A549 (cell line): ENCODE measurements around the gene IL1RAP.

Source experiments
- CTCF ChIP-seq: fragments of >200 bp; sonication (Bioruptor Twin); formaldehyde crosslinking; IDR thresholded peaks from 3 replicates; pipeline ENCODE4 v1.5.1; 2016
- EP300 ChIP-seq, 2 experiments: fragments of >200 bp; sonication (Bioruptor Twin); formaldehyde crosslinking; IDR thresholded peaks; 2 replicates in 1 of 2; 3 replicates in 1 of 2; pipeline ENCODE4 v1.6.1; 2016 to 2017
- HOXB5 ChIP-seq: fragments of 250-450 bp; sonication (Bioruptor Pico); IDR thresholded peaks from 2 replicates; pipeline ENCODE4 v1.5.0; 2020; ENCODE audit warnings: mild to moderate bottlenecking, moderate library complexity
- JUN ChIP-seq, 2 experiments: fragments of >200 bp; sonication (Bioruptor Twin); formaldehyde crosslinking; IDR thresholded peaks; 2 replicates in 1 of 2; 3 replicates in 1 of 2; pipeline ENCODE4 v1.6.1; 2016 to 2017
- RFX5 ChIP-seq: fragments of 450-650 bp; IDR thresholded peaks from 2 replicates; pipeline ENCODE4 v1.7.1; 2014; ENCODE audit warnings: antibody characterized with exemption, mild to moderate bottlenecking, moderate library complexity
- SREBF2 ChIP-seq: fragments of 450-650 bp; IDR thresholded peaks from 2 replicates; pipeline ENCODE4 v1.6.1; 2014; ENCODE audit warnings: mild to moderate bottlenecking, moderate library complexity
- TFCP2L1 ChIP-seq: fragments of 250-450 bp; sonication (Bioruptor Pico); IDR thresholded peaks from 2 replicates; pipeline ENCODE4 v1.5.0; 2021; ENCODE audit warnings: mild to moderate bottlenecking

DNA sequence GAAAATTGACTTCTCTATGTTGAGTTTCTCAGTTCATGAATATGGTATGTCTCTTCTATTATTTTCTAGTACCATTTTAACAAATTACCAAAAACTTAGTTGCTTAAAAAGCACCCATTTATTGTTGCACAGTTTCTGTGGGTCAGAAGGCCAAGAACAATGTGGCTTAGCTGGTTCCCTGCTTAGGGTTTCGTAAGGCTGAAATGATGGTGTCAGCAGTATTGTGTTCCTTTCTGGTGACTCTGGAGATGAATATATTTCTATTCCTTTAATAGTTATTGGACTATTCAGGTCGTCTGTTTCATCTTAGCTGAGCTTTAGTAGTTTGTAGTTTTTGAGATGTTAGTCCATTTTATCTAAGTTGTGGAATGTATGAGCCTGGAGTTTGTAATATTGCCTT lies 44.9 kb downstream of the IL1RAP start:
- no peak for TF ChIP-seq CTCF
- no peak for TF ChIP-seq RFX5
- no peak for TF ChIP-seq TFCP2L1
- no peak for TF ChIP-seq EP300 (IDR thresholded peaks at IDR 0.05)
- no peak for TF ChIP-seq SREBF2
- no peak for TF ChIP-seq JUN (IDR thresholded peaks at IDR 0.05)
- no peak for TF ChIP-seq HOXB5
